Kidney (tissue), 14 donors: ENCODE data around the gene PADI1. TPM values are rescaled to one million over a fixed set of nuclear protein-coding genes. Genes with fewer than 3 reads are reported as not detected.

Source experiments
- DNase-seq, 5 donors: peaks; one replicate each; pipeline ENCODE4 v3.0.0-alpha.2; 2013 to 2020
- FAIRE-seq: peaks from 2 replicates; lab custom pipeline; 2012; peaks lifted over from hg19 to GRCh38; lab: Jason Lieb, UNC
- H3K27ac ChIP-seq, 2 donors: one replicate each; pipeline ENCODE4 v1.7.0; 2013; ENCODE audit warnings: low read depth in 2 of 2, low read length in 2 of 2, inconsistent platforms in 1 of 2
- H3K27me3 ChIP-seq: one replicate; pipeline ENCODE4 v1.7.1; 2013; ENCODE audit warnings: low read length, inconsistent platforms; ENCODE audit not compliant: control insufficient read depth, insufficient read depth
- H3K36me3 ChIP-seq, 3 donors: one replicate each; pipeline versions ENCODE4 v1.7.0 to v1.7.1; 2013; ENCODE audit warnings: low read length in 3 of 3, control low read depth in 1 of 3, inconsistent platforms in 1 of 3; ENCODE audit not compliant: insufficient read depth in 3 of 3, control insufficient read depth in 2 of 3
- H3K4me1 ChIP-seq, 3 donors: one replicate each; pipeline versions ENCODE4 v1.7.0 to v1.7.1; 2013; ENCODE audit warnings: low read length in 3 of 3, inconsistent platforms in 1 of 3, low read depth in 1 of 3; ENCODE audit not compliant: control insufficient read depth in 2 of 3, insufficient read depth in 2 of 3
- H3K4me3 ChIP-seq, 3 donors: one replicate each; pipeline versions ENCODE4 v1.7.0 to v1.8.1; 2013; ENCODE audit warnings: low read length in 3 of 3, control low read depth in 1 of 3, inconsistent platforms in 1 of 3
- H3K9ac ChIP-seq, 3 donors: one replicate each; pipeline versions ENCODE4 v1.7.0 to v1.7.1; 2013; ENCODE audit warnings: low read length in 3 of 3, control low read depth in 1 of 3, inconsistent platforms in 1 of 3
- H3K9me3 ChIP-seq, 3 donors: one replicate each; pipeline versions ENCODE4 v1.7.0 to v1.7.1; 2013; ENCODE audit warnings: low read length in 3 of 3, control low read depth in 1 of 3, inconsistent platforms in 1 of 3; ENCODE audit not compliant: control insufficient read depth in 2 of 3, insufficient read depth in 1 of 3
- intact Hi-C: fragments of 100-400 bp; cut with DNase I; formaldehyde crosslinking; loops from one replicate; pipeline ENCODE4 v1.11.1; 2022
- polyA plus RNA-seq: library from polyadenylated mRNA; stranded (reverse); fragments of 350-450 nt; fragmentation: Illumina TruSeq; extraction: RNeasy Lipid Tissue Mini Kit (QIAGEN cat#74804); gene quantifications from one replicate; pipeline ENCODE4 v1.2.3, GENCODE V29; 2014; ENCODE audit warnings: low read depth, low replicate concordance; ENCODE audit not compliant: insufficient read depth
- total RNA-seq: library from RNA; stranded (reverse); fragmentation: NEBNext Ultra II Directional; extraction: Animal tissue kit (Norgen Biotek cat#: 25700); gene quantifications from one replicate; pipeline ENCODE4 v1.2.1, GENCODE V29; 2021
- TF ChIP-seq, protein P1 (sequence below): IDR thresholded peaks from 3 replicates; pipeline ENCODE4 v1.5.1; 2012; ENCODE audit warnings: mild to moderate bottlenecking, moderate library complexity, borderline replicate concordance; ENCODE audit not compliant: insufficient read depth; ENCODE audit errors: extremely low read depth
- donor health status: control.
- donor health status: control.
- donor health status: control.
- donor health status: control.
- donor health status: control.
- donor health status: DM: yes; HTN: yes; CAD: no.
- donor health status: Normal renal cell carcinoma (clear cell type).

The PADI1 gene
- total and polyA plus RNA-seq, 2 donors from 2014 or later: 1.3 TPM; not detected in 1

DNA sequence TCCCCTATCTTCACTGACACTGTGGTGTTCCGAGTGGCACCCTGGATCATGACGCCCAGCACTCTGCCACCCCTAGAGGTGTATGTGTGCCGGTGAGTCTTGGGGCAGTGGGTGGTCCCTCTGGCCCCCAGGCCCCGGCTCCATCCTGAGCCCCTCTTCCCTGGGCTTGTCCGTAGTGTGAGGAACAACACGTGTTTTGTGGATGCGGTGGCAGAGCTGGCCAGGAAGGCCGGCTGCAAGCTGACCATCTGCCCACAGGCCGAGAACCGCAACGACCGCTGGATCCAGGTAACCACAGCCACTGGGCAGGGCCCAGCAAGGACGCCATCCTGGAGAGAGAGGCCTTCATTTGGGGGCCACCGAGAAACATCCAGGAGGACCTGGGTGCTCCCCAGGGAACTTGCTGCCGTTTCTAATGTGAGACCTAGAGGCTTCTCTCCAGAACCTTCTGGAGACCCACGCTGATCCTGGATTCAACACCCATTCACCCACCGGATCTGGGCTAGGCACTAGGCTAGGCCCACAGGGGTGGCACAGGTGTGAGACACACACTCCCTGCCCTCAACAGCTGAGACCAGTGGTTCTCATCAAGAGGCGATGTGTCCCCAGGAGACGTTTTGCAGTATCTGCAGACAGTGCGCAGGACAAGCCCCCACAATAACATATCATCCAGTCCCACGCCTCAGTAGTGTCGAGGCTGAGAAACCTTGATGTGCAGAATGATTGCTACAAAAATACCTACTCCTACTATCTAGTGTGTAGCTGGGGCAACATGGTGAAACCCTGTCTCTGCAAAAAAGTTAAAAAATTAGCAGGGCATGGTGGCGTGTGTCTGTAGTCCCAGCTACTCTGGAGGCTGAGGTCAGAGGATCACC lies 66.2 kb downstream of the PADI1 start:
- DNase-seq (peak in 1 of 5 donors; percentile 57), FAIRE-seq (no peak)
- no peak overlapping the region for H3K9ac ChIP-seq
- H3K9me3 ChIP-seq: no peaks in the 10 kb centered on the region
- H3K27me3 ChIP-seq: no peaks in the 10 kb centered on the region
- H3K4me1 ChIP-seq: no peaks in the 10 kb centered on the region
- no peak overlapping the region for H3K27ac ChIP-seq
- H3K36me3 ChIP-seq: no peaks in the 10 kb centered on the region
- TF ChIP-seq, protein P1, sequence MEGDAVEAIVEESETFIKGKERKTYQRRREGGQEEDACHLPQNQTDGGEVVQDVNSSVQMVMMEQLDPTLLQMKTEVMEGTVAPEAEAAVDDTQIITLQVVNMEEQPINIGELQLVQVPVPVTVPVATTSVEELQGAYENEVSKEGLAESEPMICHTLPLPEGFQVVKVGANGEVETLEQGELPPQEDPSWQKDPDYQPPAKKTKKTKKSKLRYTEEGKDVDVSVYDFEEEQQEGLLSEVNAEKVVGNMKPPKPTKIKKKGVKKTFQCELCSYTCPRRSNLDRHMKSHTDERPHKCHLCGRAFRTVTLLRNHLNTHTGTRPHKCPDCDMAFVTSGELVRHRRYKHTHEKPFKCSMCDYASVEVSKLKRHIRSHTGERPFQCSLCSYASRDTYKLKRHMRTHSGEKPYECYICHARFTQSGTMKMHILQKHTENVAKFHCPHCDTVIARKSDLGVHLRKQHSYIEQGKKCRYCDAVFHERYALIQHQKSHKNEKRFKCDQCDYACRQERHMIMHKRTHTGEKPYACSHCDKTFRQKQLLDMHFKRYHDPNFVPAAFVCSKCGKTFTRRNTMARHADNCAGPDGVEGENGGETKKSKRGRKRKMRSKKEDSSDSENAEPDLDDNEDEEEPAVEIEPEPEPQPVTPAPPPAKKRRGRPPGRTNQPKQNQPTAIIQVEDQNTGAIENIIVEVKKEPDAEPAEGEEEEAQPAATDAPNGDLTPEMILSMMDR: no peak
- no peak overlapping the region for H3K4me3 ChIP-seq
- intact Hi-C loops: no loop called here

- Histone ChIP-seq H3K4me3 (no peak overlapping the region), H3K4me1 (no peaks in the 10 kb centered on the region), H3K27me3 (no peaks in the 10 kb centered on the region), H3K36me3 (no peaks in the 10 kb centered on the region), H3K9ac (no peak overlapping the region), H3K9me3 (no peaks in the 10 kb centered on the region), H3K27ac (no peak overlapping the region)
- DNase-seq: no peak
- TF ChIP-seq, protein P1: no peak
- intact Hi-C loops: no loop called here
- FAIRE-seq: no peak
These were observed 67.1 kb downstream of the PADI1 start for GRCh38 chr1:17272066-17272465.

- intact Hi-C loops: no loop called here
- H3K9me3 ChIP-seq: no peaks in the 10 kb centered on the region
- TF ChIP-seq, protein P1: no peak
- H3K9ac ChIP-seq: no peak overlapping the region
- H3K4me3 ChIP-seq: no peak overlapping the region
- no peaks in the 10 kb centered on the region for H3K4me1 ChIP-seq
- H3K27ac ChIP-seq: no peak overlapping the region
- no peak for DNase-seq
- no peak for FAIRE-seq
- H3K36me3 ChIP-seq: no peaks in the 10 kb centered on the region
- no peaks in the 10 kb centered on the region for H3K27me3 ChIP-seq
These were observed 67.7 kb downstream of the PADI1 start for GRCh38 chr1:17272646-17273045.
